H1 (cell line): ENCODE data around the gene ZDHHC11.

Experiments
- CREB1 ChIP-seq: IDR thresholded peaks from 2 replicates; pipeline ENCODE4 v1.6.1; 2012; ENCODE audit warnings: inconsistent platforms
- CTCF ChIP-seq, 3 experiments: IDR thresholded peaks; 1 replicate in 2 of 3; 2 replicates in 1 of 3; pipeline versions ENCODE4 v1.5.1 to v1.6.1; 2011; ENCODE audit warnings: low read length in 3 of 3, mild to moderate bottlenecking in 3 of 3, inconsistent platforms in 2 of 3, low read depth in 1 of 3, moderate library complexity in 1 of 3; ENCODE audit not compliant: insufficient read depth in 1 of 3; ENCODE audit errors: control extremely low read depth in 1 of 3
- E2F6 ChIP-seq: IDR thresholded peaks from 2 replicates; pipeline ENCODE4 v1.6.1; 2012; ENCODE audit warnings: inconsistent platforms
- EZH2 ChIP-seq: fragments of 200-600 bp; sonication (generic); IDR thresholded peaks from 2 replicates; pipeline ENCODE4 v1.7.1; 2012; ENCODE audit warnings: low read depth, mild to moderate bottlenecking, moderate library complexity, low read length, inconsistent platforms; ENCODE audit not compliant: severe bottlenecking
- FOSL1 ChIP-seq: IDR thresholded peaks from 2 replicates; pipeline ENCODE4 v1.6.1; 2011; ENCODE audit warnings: mild to moderate bottlenecking, low read depth, low read length, moderate library complexity; ENCODE audit not compliant: insufficient read depth
- GABPA ChIP-seq: IDR thresholded peaks from 2 replicates; pipeline ENCODE4 v1.6.1; 2011; ENCODE audit warnings: mild to moderate bottlenecking, low read length, moderate library complexity, borderline replicate concordance; ENCODE audit not compliant: insufficient read depth
- KDM5A ChIP-seq: fragments of 200-600 bp; IDR thresholded peaks from 2 replicates; pipeline ENCODE4 v1.7.1; 2012; ENCODE audit warnings: mild to moderate bottlenecking, low read length, inconsistent platforms, mixed read lengths
- MAX ChIP-seq: IDR thresholded peaks from 2 replicates; pipeline ENCODE4 v1.6.1; 2012; ENCODE audit warnings: inconsistent platforms
- POLR2AphosphoS5 ChIP-seq: IDR thresholded peaks from 2 replicates; pipeline ENCODE4 v1.6.1; 2011; ENCODE audit warnings: low read depth, low read length
- SP1 ChIP-seq: IDR thresholded peaks from 2 replicates; pipeline ENCODE4 v1.6.1; 2011; ENCODE audit warnings: low read depth, low read length
- SP2 ChIP-seq: IDR thresholded peaks from 2 replicates; pipeline ENCODE4 v1.6.1; 2012; ENCODE audit warnings: mild to moderate bottlenecking, low read length, inconsistent platforms
- SRF ChIP-seq: IDR thresholded peaks from 2 replicates; pipeline ENCODE4 v1.6.1; 2011; ENCODE audit warnings: mild to moderate bottlenecking, low read depth, low read length, moderate library complexity
- YY1 ChIP-seq: IDR thresholded peaks from 2 replicates; pipeline ENCODE4 v1.6.1; 2011; ENCODE audit warnings: low read depth, mild to moderate bottlenecking, low read length
- ZNF274 ChIP-seq: IDR thresholded peaks from 2 replicates; pipeline ENCODE4 v1.7.0; 2012; ENCODE audit warnings: low read length, borderline replicate concordance; ENCODE audit errors: extremely low read depth

GRCh38 chr5:892394-893136, 41.8 kb upstream of the ZDHHC11 start, which contains the start of the genes BRD9 and TRIP13:
- TF ChIP-seq ZNF274 (no peak), CTCF (IDR thresholded peaks at IDR 0.05; ENCODE audit: control extremely low read depth in 1 of 3, insufficient read depth in 1 of 3, low read depth in 1 of 3, low read length in 3 of 3) (no peak), GABPA (peak; percentile 97), E2F6 (peak; percentile 66; the same call in 1 of the 2 replicates), POLR2AphosphoS5 (peak; percentile 57), EZH2 (no peak), SRF (no peak), MAX (peak; percentile 83), KDM5A (no peak), SP2 (no peak), FOSL1 (no peak), YY1 (no peak), CREB1 (peak; percentile 83), SP1 (no peak)
